GM21515 (cell line): ENCODE data around the gene SLC35D2.
"Not testable (repeated sequence)": the region's sequence is repeated elsewhere in the genome, so short reads cannot be mapped to it uniquely, and the experiment has no call there.

ENCODE experiments used
- ATAC-seq: cut with Tn5 transposase; IDR thresholded peaks from one replicate; pipeline ENCODE4 v1.9.1; 2021; ENCODE audit not compliant: unreplicated experiment

Gene SLC35D2

GRCh38 chr9:96317335-96317980 is 66.1 kb downstream of the SLC35D2 start:
- no peak for ATAC-seq

GRCh38 chr9:96309850-96310249 is 73.7 kb downstream of the SLC35D2 start:
- no peak for ATAC-seq

- not testable (repeated sequence) for ATAC-seq
Measured at GRCh38 chr9:96306958-96307357, 76.6 kb downstream of the SLC35D2 start.

DNA sequence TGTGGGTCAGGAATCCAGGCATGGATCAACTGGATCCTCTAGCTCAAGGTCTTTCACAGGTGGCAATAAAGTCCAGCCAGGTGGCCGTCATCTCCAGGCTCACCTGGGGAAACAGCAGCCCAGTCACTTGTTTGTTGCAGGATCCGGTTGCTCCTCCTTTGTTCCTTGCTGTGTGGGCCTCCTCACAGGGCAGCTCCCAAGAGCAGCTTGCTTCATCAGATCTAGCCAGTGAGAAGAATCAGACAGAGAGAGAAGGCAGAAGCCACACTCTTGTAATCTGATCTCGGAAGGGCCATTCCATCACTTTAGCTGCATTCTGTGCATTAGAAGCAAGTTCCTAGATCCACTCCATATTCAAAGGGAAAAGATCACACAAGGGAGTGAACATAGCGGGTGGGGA is 78.3 kb downstream of the SLC35D2 start:
- no peak for ATAC-seq

GRCh38 chr9:96304230-96304629 is 79.3 kb downstream of the SLC35D2 start:
- ATAC-seq = no peak

DNA sequence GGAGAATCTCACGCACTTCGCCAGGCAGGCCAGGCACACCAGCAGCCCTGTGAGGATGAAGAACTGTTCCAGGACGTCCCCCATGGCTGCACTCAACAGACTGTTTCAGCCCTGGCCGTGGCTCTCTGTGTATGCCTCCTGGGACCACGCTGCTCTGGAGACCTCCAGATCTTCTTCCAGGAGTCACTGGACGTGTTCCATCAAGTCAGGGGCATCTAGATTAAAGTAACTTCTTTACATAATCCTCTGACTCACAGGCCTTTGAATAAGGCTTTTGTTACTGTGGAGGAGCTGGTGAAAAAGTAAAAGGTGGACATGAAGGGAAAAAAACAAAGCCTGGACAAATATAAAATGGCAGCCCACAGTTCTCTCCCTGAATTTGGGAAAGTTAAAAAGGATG is 81.5 kb downstream of the SLC35D2 start, which contains the start of gene HSD17B3:
HSD17B3 (minus strand) TSS at position 156 of the 400 bp plus-strand sequence; CDS start at position 84, 72 bp downstream.
- no peak for ATAC-seq

GRCh38 chr9:96299823-96300222 is 83.7 kb downstream of the SLC35D2 start:
- no peak for ATAC-seq

- ATAC-seq = no peak
Measured at GRCh38 chr9:96294159-96294545, 89.4 kb downstream of the SLC35D2 start.

DNA sequence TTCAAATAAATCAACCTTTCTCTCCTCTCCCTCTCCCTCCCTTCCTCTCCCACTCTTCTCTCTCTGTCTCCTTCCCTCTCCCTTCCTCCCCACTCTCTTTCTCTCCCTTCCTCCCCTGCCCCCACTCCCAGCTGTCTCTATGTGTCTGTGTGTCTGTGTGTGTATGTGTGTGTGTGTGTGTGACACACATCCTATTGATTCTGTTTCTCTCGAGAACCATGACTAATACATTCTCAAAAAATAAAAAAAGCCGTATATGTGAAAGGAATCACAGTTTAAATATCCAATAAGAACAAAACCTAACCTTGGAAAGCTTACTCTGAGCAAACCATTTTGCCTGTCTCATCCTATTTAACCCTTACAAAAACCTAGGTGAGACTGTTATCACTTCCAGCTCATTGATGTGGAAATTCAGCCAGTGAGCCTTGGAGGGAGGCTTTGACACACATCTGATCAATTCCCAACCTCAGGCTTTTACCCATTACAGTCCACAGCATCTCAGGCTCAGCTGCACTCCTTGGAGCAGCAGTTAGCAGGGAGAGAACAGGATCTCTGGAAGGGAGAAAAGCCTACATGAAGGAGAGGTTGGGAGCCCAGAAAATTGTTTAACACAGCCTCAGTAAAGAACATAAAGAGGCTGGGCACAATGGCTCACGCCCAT is 89.9 kb downstream of the SLC35D2 start:
- no peak for ATAC-seq

GRCh38 chr9:96289392-96289791 is 94.1 kb downstream of the SLC35D2 start:
- no peak for ATAC-seq

- no peak for ATAC-seq
Measured at GRCh38 chr9:96281641-96282040, 101.9 kb downstream of the SLC35D2 start.

DNA sequence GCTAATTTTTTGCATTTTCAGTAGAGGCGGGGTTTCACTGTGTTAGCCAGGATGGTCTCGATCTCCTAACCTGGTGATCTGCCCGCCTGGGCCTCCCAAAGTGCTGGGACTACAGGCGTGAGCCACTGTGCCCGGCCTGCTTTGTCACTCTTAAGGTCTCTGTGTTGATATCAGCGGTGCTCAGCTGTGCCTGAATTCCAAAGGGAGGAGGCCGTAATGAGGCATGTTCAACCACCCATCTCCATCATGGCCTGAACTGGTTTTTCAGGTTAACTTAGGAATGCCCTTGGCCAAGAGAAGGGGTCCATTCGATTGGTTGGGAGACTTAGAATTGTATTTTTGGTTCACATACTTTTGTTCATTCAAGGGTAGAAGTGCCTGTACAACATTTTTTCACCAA is 103.6 kb downstream of the SLC35D2 start:
- no peak for ATAC-seq

GRCh38 chr9:96274939-96275338 is 108.6 kb downstream of the SLC35D2 start:
- no peak for ATAC-seq
